CD4-positive, alpha-beta T cell treated with Interleukin-6 at 100 ng/mL for 8 hours (primary cell): ENCODE data around the gene UAP1L1.
"Not testable (repeated sequence)": the region's sequence is repeated elsewhere in the genome, so short reads cannot be mapped to it uniquely, and the experiment has no call there.

Experiments used
- DNase-seq: peaks from one replicate; pipeline ENCODE4 v3.0.0-alpha.2; 2020; ENCODE audit warnings: mixed read lengths, low spot score

UAP1L1 gene

DNA sequence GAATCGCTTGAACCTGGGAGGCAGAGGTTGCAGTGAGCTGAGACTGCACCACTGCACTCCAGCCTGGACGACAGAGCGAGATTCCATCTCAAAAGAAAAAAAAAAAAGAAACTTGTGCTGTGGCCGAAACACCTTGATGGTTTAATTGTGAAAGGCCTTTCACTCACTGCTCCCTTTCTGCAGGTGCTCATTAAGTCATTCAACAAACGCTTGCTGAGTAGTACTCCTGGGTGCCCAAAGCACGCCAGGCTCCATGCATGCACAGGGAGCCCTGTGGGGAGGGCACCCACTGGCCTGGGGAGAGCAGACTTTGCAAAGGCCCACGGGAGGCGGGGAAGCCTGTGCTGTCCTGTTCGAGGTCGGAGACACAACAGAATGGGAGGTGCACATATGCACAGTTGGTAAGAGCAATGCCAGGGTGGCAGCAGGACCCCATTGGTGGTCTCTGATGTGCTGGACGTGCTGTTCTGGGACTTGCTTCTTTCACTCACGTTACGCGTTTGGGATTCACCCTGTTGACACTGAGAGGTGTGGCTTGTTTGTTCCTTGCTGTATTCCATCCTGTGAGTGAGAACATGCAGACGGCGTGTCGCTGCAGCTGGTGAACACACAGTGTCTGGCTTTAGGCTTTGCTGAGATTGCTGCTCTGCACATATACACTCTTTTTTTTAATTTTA, 20.4 kb upstream of the UAP1L1 start:
- DNase-seq, result no peak

DNA sequence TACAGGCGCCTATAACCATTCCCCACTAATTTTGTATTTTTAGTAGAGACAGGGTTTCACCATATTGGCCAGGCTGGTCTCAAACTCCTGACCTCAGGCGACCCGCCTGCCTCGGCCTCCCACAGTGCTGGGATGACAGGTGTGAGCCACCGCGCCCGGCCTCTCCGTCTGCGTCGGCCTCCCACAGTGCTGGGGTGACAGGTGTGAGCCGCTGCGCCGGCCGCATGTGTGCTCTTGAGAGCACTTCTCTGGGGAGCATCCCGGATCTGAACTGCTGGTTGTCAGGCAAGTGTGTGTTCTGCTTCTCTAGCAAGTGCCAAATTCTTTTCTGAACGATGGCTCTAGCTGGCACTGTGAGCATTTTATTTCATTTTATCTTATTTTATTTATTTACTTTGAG, 19.8 kb upstream of the UAP1L1 start:
- DNase-seq, result no peak

DNA sequence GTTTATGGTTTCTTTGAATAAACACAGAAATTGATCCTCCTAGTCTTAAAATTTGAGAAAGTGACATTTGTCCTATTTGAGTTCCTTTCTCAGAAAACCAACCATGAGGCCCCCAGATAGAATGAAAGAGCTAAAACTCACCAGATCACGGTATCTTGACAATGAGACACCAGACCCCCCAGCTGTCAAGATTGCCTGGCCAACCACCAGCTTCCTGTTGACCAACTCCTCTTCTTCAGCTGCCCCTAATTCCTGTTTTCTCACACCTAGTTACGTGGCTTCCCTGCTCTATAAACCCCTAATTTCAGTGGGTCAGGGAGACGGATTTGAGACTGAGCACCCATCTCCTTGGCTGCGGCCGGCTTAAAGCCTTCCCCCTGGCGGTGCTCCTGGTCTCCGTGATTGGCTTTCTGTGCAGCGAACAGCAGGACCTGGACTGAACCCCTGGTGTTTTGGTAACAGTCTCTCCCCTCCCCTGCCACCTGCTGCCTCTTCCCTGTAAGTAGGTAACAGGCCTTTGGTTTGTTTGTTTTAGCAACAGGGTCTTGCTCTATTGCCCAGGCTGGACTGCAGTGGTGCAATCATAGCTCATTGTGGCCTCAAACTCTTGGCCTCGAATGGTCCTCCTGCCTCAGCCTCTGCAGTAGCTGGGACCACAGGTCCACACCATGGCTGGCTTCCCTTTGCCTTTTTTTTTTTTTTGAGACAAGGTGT, 18.6 kb upstream of the UAP1L1 start:
- DNase-seq, result no peak

DNA sequence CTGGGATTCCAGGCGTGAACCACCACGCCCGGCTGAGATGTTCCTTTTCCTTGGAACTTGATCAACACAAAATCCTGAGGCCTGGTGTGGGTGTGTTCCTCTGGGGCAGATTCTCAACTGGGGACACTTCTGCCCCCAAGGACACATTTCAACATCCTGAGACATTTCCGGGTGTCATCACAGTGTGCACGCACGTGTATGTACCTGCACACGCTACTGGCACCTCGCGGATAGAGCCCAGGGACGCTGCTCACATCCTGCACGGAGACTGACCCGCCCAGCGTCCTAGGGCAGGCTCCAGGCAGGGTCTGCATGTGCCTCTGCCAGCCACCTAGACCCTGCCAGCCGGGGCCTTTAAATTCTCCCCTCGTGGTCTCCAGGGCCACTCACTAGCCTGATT, 14.9 kb upstream of the UAP1L1 start:
- DNase-seq, result no peak

DNA sequence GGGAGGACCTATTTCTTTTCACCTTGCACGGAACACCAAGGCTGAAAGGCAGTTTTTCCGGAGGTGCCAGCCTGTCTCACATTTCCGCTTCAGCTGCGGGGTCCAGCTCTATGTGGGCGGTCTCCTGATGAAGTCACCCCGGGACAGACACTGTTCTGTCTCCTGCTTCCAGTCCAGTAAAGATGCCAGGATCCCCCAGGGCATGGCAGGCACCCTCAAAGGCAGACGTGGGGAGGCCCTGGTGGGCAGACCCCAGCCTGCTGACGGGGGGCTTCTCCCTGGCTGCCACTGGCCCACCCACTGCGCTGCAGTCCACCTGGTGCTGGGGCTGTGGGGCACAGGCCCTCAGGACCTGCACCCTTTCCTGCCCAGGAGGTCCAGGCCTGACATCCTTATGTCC, 14.5 kb upstream of the UAP1L1 start:
- DNase-seq, result not testable (repeated sequence)

DNA sequence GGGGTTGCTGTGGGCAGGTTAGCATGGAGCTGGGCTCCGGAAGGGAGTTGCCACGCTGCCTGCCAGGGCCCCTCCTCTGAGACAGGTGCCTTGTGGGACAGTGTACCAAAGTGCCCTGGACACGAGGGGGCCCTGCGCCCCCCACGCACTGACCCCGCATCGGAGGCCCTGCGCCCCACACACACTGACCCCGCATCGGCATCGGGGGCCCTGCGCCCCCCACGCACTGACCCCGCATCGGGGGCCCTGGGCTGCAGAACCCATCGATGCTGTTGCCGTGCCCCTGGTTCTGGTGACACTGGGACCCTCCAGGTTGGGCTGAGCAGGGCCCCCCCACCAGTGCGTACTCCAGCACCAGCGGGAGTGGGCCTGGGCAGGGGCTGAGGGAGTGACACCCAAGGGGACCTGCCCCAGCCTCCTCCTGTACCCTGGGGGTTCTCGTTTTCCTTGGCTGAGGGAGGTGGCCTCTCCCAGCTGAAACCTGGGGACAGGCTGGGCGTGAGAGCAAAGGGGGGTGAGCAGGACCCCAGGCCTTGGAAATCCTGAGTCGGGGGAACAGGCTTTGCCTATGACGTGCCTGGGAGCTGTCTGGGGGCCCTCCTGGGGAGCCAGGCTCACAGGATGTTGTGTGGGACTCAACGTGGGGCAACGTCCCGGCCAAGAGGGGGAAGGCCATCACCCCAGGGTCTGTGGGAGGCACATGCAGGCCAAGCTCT, 13.8 kb upstream of the UAP1L1 start:
- no peak for DNase-seq

DNA sequence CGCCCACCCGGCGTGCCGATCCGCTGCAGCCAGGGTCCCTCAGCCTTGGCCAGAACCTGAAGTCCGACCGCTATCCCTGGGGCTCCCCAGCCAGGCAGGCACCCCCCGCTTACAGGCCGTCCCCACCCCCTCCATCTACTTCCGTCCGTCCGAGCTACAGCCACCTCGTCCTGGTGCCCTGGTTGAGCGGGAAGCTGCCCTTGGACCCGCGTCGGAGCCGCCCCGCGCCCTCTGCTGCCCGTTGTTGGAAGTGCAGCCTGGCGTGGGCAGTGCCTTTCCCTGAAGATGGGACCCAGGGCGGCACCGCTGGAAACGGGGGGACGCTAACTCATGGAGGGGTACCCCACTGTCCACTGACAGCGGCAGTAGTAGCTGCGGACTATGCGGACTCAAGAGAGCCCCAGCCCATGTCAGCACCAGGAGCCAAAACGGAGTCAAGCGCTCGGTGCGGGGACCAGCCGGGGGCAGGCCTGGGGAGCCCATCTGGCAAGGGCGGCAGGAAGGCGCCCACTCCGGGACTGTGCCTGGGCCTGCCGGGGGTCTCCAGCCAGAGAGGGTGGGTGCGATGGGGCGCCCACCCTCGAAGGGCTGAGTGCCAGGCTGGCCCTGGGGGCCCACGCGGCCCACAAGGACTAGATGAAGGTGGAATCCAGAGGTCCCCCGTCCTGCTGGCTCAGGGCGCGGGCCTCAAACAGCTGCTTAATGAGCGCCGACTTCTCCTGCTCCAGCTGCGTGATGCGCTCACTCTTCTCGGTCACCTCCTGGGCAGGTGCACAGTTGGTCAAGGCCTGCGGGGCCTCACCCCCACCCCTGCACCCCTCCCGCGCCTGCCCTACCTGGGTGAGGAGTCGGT, 13.1 kb upstream of the UAP1L1 start:
- DNase-seq, result peak; percentile 51

DNA sequence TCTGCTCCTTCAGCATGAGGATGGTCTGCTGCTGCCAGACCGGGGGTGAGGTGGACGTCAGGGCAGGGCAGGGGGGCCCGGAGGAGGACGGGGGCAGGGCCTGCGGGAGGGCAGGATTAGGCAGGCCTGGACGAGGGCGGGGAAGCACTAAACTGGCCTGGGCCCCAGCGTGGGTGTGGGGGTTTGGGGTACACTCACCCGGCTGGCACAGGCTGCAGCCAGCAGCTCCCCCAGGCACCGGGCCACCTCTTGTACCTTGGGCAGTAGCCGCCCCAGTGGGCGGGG, 12.5 kb upstream of the UAP1L1 start:
- DNase-seq, result no peak

DNA sequence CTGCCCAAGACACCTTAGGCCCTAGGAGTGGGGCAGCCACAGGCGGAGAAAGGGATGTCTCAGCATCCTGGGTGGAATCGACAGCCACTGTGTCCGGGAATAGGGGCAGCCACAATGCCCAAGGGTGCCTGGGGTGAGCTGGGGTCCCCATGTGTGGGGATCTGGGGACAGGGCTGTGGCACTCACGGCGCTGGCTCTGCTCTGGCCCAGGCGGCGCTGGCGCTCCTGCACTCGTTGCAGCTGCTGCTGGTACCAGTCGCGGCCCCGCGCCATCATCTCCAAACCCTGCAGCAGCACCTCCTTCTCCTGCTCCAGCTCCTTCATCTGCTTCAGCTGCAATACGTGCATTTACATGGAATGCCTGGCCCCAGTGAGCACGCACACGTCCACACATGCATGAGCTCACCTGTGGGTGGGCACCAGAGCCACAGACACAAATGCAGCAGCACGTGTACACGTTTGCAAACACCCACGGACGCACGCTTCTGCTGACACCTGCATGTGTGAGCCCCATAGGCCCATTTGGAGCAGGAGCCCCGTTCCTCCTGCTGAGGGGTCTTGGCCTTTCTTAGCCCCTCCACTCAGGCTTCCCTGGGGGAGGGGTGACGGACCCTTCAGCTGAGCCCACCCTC, 11.9 kb upstream of the UAP1L1 start:
- no peak for DNase-seq

DNA sequence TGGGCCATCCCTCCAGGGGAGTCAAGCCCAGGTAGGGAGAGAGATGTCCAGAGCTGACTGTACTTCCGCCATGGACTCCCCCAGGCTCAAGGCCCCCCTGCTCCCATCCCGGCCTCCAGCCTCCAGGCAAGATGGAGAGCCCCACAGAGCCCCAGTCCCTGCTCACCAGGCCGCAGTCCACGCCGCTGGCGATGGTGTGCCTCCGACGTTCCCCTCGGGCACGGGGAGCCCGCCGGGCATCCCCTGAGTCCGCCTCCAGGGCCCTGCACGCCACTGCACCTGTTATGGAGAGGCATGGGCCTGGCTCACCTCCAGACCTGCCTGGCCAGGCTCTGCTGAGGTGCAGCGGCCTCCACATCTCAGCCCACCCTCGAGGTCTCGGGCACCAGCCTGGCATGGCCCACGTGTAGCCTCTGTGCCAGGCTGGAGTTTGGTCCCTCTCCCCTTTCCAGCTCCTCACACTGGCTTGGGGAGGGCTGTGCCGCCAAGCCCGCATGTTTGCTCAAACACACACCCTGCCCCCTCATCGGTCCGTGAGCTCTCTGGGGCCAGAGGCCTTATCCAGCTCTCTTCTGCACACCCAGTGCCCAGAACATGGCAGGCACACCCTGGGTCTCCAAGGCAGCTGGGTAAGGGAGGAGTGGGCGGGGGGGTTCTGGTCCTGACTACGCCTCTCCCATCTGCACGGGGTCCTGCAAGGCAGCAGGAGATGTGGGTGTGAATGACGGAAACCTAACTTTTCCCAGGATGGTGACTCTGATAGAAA, 11.0 kb upstream of the UAP1L1 start:
- no peak for DNase-seq

DNA sequence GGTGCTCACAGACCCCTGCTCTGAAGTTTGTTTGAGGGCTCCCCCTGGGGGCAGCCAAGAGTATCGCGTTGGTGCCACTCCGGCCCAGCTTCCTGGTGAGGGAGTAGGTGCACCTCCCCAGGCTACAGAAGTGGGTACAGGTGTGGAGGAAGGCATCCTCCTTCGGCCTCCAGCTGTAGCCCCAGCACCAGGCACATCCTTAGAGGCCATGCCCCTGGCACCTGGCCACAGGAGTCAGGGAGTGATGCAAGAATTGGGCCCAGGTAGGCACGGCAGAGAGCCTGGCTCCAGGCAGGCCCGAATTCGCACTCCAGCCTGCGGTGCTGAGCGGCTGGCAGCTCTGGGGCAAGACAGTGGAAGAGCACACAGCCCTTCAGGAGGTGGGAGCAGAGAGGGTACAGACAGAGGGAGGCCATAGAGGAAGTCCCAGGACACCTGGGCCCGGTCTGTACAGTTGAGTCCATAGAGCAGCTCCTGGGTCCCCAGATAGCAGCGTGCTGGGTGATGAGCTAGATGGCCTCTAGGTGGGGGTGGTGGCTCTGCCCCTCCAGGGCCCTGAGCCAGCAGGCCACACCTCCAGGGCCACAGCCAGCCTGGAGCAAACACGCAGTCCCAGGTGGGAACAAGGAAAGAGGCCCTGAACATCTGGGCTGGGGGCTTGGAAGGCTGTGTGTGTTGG, 9.3 kb upstream of the UAP1L1 start:
- DNase-seq, result peak; percentile 86

DNA sequence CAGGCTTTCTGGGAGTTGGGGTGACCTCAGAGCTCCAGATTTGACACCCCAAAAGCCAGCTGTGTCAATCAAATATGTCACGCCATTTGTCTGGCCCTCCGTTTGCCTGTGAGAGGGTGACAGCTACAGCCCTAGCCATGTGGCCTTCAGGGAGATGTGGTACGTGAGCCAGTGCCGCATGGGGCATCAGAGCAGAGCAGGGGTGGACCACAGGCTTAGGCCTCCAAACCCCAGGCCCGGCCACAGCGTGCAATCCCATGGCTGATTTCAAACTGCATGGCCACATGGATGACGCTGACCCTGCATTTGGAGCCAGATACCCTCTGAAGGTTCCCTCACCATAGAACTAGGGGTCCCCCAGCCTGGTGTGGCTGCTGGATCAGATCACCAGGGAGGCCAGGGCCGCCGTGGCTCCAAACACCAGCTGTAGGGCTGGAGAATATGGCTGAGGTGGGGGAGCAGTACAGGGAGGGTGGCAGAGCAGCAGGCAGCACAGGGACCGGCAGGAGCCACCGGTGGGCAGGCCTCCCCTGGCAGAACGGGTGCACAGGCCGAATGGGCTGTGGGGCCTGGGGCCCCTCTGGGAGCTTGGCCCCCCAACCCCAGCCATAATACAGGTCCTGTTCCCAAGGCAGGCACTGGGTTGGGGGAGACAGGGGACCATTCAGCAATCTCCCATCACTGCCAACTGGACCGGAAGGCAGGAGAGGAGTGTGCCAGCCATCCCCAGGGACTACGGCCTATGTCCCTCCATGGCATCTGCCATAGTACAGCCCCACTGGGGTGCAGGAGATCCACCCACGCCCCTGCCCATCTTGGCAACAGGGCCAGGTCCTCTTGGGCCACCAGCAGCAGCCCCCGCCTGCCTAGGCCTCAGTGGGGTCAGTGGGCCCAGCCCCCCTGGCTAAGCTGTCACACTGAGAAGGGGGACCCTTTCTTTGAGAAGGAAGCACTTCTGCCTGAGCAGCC, 8.5 kb upstream of the UAP1L1 start:
- DNase-seq, result no peak

DNA sequence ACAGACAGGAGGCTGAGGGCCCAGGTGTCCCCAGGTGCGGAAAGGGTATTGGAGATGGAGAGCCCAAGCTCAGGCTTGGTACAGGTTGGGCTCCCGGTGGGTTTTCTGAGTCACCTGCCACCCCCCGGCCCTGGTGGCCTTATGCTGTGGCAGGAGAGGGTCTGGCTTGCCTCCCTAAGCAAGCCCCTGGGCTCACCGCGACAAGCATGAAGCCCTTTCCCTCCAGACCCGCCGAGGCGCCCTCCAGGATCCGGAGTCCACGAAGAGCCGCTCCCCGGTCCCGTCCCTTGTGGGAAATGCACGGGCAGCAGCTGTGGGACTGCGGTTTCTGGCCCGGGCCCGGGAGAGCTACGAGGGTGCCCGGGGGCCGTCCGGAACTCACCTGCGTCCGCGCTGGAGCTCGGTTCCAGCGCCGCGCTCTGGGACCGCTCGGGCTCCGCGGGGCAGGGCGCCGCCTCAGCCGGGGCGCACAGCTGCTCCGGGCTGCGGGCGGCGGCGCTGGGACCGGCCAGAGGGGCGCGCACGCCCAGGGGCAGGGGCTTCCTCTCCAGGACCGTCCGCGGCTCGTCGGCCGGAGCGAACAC, 7.7 kb upstream of the UAP1L1 start:
- DNase-seq, result no peak

DNA sequence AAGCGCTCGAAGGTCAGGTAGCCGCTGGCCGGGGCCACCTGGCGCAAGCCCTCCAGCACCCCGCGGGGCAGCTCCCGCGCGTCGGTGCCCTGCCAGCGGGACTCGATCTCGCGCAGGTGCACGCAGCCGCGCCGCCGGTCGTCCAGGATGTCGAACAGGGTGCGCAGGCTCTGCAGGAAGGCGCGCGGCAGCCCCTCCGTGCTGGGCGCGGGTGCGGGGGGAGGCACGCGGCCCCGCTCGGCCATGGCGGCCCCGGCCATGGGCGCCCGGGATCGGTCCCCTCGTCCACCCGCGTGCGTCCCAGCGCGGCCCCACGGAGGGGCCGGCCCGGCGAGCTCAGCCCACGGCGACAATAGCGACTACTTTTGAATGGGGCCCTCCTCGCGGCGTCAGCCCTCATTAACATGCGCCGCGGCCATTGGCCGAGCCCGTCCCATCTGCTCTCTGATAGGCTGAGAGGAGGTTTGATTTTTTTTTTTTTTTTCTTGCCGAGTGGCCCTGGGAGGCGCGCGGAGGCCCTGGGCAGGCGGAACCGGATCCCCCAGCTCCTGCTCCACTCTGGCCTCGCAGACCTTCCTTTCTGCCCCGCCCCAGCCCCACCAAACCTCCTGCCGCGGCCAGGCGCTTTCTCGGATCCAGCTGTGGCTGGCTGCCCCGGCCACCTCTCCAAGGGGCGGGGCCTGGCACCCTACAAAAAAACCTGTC, 7.0 kb upstream of the UAP1L1 start, which contains the start of gene SAPCD2:
Gene SAPCD2 (minus strand): TSS at position 357 of the 705 bp plus-strand sequence. CDS start 97 bp downstream, at position 260.
- DNase-seq, result peak; percentile 81

DNA sequence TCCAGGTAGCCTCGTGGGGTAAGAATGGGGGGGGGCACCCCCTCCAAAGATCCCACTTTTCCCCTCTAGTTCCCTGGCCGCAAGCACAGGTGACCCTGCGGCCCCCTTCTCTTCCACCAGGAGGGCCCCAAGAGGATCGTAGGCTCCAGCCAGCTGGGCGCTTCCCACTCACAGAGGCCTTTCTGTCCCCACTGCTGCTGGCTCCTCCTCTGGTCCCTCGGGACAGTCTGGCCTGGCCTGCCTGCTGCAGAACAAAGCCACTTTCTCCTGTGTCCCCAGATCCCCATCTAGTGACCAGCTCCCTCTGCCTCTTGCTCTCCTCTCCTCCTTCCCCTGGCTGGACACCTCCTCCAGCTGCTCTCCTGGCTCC, 6.4 kb upstream of the UAP1L1 start:
- DNase-seq, result no peak

DNA sequence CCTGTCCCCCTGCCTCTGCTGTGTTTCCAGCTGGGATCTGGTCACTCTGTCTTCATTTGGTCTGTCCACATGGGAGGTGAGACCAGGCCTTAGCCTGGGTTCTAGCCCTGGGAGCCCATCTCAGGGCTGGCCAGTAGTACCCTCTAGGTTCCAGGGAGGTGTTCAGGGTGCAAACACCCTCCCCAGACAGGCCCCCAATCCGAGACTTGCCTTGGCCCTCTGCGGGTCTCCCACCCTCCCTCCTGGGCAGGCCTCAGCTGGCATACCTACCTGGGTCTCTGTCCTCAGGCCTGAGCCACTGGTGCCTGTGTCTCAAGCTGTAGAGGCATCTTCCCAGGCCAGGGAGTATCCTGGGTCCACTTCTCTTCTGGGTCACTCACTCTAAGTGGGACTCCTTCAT, 6.0 kb upstream of the UAP1L1 start:
- no peak for DNase-seq

DNA sequence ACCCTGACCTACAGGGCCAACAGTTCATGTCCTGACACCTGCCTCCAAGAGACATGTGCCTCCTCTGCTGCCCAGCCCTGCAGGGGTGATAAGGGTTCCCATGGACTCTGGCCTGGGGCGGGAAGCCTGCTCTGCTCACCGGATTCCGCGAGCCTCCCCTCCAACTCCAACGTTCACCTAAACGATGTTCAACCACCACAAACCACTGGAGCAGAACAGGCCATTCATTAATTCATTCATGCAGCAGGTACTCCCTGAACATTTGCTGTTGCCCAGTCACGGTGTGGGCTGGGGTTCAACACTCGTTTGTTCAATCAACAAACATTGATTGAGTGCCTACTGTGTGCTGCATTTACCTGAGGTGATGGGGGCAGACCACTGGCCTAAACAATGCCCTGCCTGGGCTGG, 3.3 kb upstream of the UAP1L1 start:
- no peak for DNase-seq

DNA sequence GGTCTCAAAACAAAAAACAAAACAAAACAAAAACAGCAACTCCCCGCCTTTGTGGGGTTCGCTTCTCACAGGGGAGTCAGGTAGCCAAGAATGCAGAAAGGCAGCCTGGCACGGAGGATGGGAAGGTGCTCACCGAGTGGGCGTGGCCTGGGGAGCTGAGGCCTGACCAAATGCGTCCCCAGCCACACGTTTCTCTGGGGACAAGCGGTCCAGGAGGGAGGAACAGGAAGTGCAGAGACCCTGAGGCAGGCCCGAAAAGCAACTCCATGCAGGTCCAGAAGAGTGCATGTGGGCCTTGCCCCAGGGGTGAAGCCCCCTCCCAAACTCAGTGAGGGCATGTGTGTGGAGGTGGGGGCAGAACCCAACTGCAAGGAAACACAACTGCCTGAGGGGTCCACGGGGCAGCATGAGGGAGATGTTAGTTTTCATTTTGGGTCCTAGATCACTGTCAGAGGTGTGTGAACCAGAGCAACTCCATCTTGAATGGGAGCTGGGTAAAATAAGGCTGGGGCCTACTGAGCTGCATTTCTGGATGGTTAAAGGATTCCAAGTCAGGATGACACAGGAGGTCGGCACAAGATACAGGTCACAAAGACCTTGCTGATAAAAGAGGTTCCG, 2.6 kb upstream of the UAP1L1 start:
- no peak for DNase-seq
